ENCODE data around the gene ADAM8.

- no peak for TF ChIP-seq EP300 (IDR thresholded peaks at IDR 0.05; ENCODE audit: borderline replicate concordance)
- no peak for TF ChIP-seq MAX (IDR thresholded peaks at IDR 0.05)
- no peak for TF ChIP-seq EGR1 (IDR thresholded peaks at IDR 0.05)
- no peak for TF ChIP-seq TCF12 (IDR thresholded peaks at IDR 0.05; ENCODE audit: low read depth)
Observed at GRCh38 chr10:133287832-133288500, 11.3 kb upstream of the ADAM8 start.

Data from Ishikawa (cell line).